HepG2 (cell line): ENCODE results near the gene ZNF765. TPM values are rescaled to one million over a fixed set of nuclear protein-coding genes. Genes with fewer than 3 reads are reported as not detected.
A peak's percentile ranks its signal among the peaks of the same experiment; 100 is the strongest.

Experiments used
- CC2D1A ChIP-seq: sonication (generic); formaldehyde crosslinking; IDR thresholded peaks from 2 replicates; pipeline ENCODE4 v1.8.1; 2023; ENCODE audit warnings: mild to moderate bottlenecking, missing genetic modification reagents
- ESRRA ChIP-seq: sonication (generic); formaldehyde crosslinking; IDR thresholded peaks from 2 replicates; pipeline ENCODE4 v1.5.1; 2020; ENCODE audit warnings: mild to moderate bottlenecking, low read depth, missing genetic modification reagents
- FOSL2 ChIP-seq: sonication (generic); formaldehyde crosslinking; IDR thresholded peaks from 2 replicates; pipeline ENCODE4 v1.4.0; 2020; ENCODE audit warnings: missing genetic modification reagents
- FOXC1 ChIP-seq: sonication (generic); formaldehyde crosslinking; IDR thresholded peaks from 2 replicates; pipeline ENCODE4 v1.8.0; 2022; ENCODE audit warnings: mild to moderate bottlenecking, missing genetic modification reagents, borderline replicate concordance
- NR2F1 ChIP-seq, 2 experiments: fragments of 450-650 bp in 1 of 2; formaldehyde crosslinking in 1 of 2; IDR thresholded peaks; 2 replicates each; pipeline versions ENCODE4 v1.5.0 to v1.6.1; 2016 to 2020; ENCODE audit warnings: mild to moderate bottlenecking in 1 of 2, missing compliant biosample characterization in 1 of 2, missing genetic modification reagents in 1 of 2, moderate library complexity in 1 of 2
- PBX2 ChIP-seq: IDR thresholded peaks from 2 replicates; pipeline ENCODE4 v1.6.1; 2016; ENCODE audit warnings: control low read depth
- POGK ChIP-seq: sonication (generic); formaldehyde crosslinking; conservative IDR thresholded peaks from 2 replicates; pipeline ENCODE4 v1.8.0; 2022; ENCODE audit warnings: mild to moderate bottlenecking, moderate library complexity, missing genetic modification reagents
- POLR2AphosphoS5 ChIP-seq: IDR thresholded peaks from 2 replicates; pipeline ENCODE4 v1.6.1; 2012; ENCODE audit warnings: low read depth, low read length
- SALL1 ChIP-seq: sonication (generic); formaldehyde crosslinking; IDR thresholded peaks from 2 replicates; pipeline ENCODE4 v1.8.0; 2022; ENCODE audit warnings: mild to moderate bottlenecking, missing genetic modification reagents
- SAP130 ChIP-seq: IDR thresholded peaks from 2 replicates; pipeline ENCODE4 v1.6.1; 2016; ENCODE audit warnings: low read depth
- ZFX ChIP-seq: sonication (generic); formaldehyde crosslinking; IDR thresholded peaks from 2 replicates; pipeline ENCODE4 v1.4.0; 2020; ENCODE audit warnings: mild to moderate bottlenecking, low read depth, missing genetic modification reagents, moderate library complexity
- ZNF569 ChIP-seq: sonication (generic); formaldehyde crosslinking; IDR thresholded peaks from 2 replicates; pipeline ENCODE4 v1.5.0; 2020; ENCODE audit warnings: mild to moderate bottlenecking, missing genetic modification reagents, moderate library complexity, borderline replicate concordance
- ZNF605 ChIP-seq: sonication (generic); formaldehyde crosslinking; IDR thresholded peaks from 2 replicates; pipeline ENCODE4 v1.8.0; 2022; ENCODE audit warnings: mild to moderate bottlenecking, missing genetic modification reagents
- ZNF703 ChIP-seq: sonication (generic); formaldehyde crosslinking; IDR thresholded peaks from 2 replicates; pipeline ENCODE4 v1.5.1; 2020; ENCODE audit warnings: missing genetic modification reagents, mild to moderate bottlenecking, moderate library complexity, borderline replicate concordance
- ZNF83 ChIP-seq: sonication (generic); formaldehyde crosslinking; IDR thresholded peaks from 2 replicates; pipeline ENCODE4 v1.4.0; 2020; ENCODE audit warnings: missing genetic modification reagents, mild to moderate bottlenecking, borderline replicate concordance
- ZNF878 ChIP-seq: sonication (generic); formaldehyde crosslinking; IDR thresholded peaks from 2 replicates; pipeline ENCODE4 v1.8.1; 2023; ENCODE audit warnings: mild to moderate bottlenecking, missing genetic modification reagents, moderate library complexity
- ZSCAN30 ChIP-seq: sonication (generic); formaldehyde crosslinking; IDR thresholded peaks from 2 replicates; pipeline ENCODE4 v1.5.0; 2020; ENCODE audit warnings: mild to moderate bottlenecking, missing genetic modification reagents
- polyA plus RNA-seq, 8 experiments: library from polyadenylated mRNA; depleted of rRNA in 3 of 8; stranded (reverse) in 7 of 8; unstranded in 1 of 8; fragments of >200 nt; fragmentation: Illumina TruSeq in 4 of 8; extraction: Trizol in 4 of 8; gene quantifications; 2 replicates each; pipeline versions ENCODE4 v1.2.1 to v1.2.3, GENCODE V29; 2011 to 2016; ENCODE audit warnings: low read depth in 4 of 8, missing spikeins in 1 of 8, mixed read lengths in 1 of 8; ENCODE audit not compliant: insufficient read depth in 1 of 8
- total RNA-seq, 5 experiments: library from RNA; depleted of rRNA; stranded (reverse); fragments of >200 nt; fragmentation: Illumina TruSeq; extraction: Trizol; gene quantifications; 2 replicates each; pipeline ENCODE4 v1.2.3, GENCODE V29; 2016; ENCODE audit warnings: low read depth in 1 of 5
- TF ChIP-seq, protein P1 (sequence below): sonication (generic); formaldehyde crosslinking; IDR thresholded peaks from 2 replicates; pipeline ENCODE4 v1.4.0; 2020; ENCODE audit warnings: missing genetic modification reagents
- TF ChIP-seq, protein P2 (sequence below): sonication (generic); formaldehyde crosslinking; IDR thresholded peaks from 2 replicates; pipeline ENCODE4 v1.4.0; 2020; ENCODE audit warnings: missing genetic modification reagents, mild to moderate bottlenecking, borderline replicate concordance
- TF ChIP-seq, protein P3 (sequence below): sonication (generic); formaldehyde crosslinking; conservative IDR thresholded peaks from 2 replicates; pipeline ENCODE4 v1.8.0; 2022; ENCODE audit warnings: missing genetic modification reagents

The ZNF765 gene
- total and polyA plus RNA-seq, 2 of the 13 experiments (the other 11 are each of a cell fraction or from before 2014, with no cell fraction given) = 5.0 to 14.5 TPM

DNA sequence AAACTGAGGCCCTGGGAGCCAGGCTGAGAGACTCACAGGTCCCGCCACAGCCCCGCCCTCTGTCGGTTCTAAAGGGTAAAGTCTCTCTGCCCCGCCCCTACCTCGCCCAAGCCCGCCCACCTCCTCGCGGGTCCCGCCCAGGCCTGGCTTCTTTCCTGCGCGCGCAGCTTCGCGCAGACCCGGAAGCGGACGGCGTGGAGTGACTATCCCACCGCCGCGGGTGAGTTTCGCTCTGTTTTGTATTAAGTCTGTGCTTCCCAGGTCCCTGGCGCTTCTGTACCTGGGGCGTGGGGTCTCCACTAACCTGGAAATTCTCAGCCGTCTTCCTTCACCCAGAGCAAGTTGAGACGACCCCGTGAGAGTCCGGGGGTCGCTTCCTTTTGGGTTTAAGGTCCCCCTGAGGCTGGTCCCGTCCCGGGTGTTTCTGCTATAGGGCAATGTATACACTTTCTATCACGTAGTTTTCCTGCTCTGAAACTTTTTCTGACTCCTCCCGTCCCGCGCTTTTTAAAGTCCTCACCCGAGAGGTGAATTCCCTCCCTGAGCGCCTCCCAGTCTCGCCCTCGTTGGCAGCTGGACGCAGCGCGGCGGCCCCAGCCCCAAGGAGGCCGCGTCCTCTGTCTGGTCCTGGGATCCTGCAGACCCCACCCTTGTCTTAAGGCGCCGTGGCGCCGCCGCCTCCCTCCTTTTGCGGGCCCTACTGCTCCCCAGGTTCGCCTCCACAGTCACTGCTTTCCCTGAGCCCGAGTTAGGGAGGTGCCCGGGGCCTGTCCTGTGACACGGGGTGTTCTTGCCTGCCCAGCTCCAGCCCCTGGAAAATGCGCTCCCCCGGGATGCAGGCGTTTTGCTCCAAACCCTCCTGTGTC is at the start of gene ZNF765 (continued):
- TF ChIP-seq FOXC1 (CRISPR knock-in tag) = no peak
- TF ChIP-seq ZNF703 (CRISPR knock-in tag) = no peak
- no peak for TF ChIP-seq ZNF83 (CRISPR knock-in tag)
- TF ChIP-seq, protein P1, sequence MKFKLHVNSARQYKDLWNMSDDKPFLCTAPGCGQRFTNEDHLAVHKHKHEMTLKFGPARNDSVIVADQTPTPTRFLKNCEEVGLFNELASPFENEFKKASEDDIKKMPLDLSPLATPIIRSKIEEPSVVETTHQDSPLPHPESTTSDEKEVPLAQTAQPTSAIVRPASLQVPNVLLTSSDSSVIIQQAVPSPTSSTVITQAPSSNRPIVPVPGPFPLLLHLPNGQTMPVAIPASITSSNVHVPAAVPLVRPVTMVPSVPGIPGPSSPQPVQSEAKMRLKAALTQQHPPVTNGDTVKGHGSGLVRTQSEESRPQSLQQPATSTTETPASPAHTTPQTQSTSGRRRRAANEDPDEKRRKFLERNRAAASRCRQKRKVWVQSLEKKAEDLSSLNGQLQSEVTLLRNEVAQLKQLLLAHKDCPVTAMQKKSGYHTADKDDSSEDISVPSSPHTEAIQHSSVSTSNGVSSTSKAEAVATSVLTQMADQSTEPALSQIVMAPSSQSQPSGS (CRISPR knock-in tag) = no peak
- TF ChIP-seq SALL1 = 0 out of 2 replicates have a peak, but pooled peaks have one; percentile 24
- TF ChIP-seq POGK (CRISPR knock-in tag) = peak; percentile 26; the same call in 1 of the 2 replicates
- no peak for TF ChIP-seq ZSCAN30 (CRISPR knock-in tag)
- TF ChIP-seq PBX2 = no peak
- no peak for TF ChIP-seq NR2F1 (CRISPR knock-in tag; IDR thresholded peaks at IDR 0.05)
- no peak for TF ChIP-seq ESRRA (CRISPR knock-in tag)
- TF ChIP-seq, protein P2, sequence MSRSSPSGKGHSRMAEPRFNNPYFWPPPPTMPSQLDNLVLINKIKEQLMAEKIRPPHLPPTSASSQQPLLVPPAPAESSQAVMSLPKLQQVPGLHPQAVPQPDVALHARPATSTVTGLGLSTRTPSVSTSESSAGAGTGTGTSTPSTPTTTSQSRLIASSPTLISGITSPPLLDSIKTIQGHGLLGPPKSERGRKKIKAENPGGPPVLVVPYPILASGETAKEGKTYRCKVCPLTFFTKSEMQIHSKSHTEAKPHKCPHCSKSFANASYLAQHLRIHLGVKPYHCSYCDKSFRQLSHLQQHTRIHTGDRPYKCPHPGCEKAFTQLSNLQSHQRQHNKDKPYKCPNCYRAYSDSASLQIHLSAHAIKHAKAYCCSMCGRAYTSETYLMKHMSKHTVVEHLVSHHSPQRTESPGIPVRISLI (CRISPR knock-in tag) = no peak
- peak; percentile 46 for TF ChIP-seq ZFX
- no peak for TF ChIP-seq ZNF569 (CRISPR knock-in tag)
- TF ChIP-seq, protein P3, sequence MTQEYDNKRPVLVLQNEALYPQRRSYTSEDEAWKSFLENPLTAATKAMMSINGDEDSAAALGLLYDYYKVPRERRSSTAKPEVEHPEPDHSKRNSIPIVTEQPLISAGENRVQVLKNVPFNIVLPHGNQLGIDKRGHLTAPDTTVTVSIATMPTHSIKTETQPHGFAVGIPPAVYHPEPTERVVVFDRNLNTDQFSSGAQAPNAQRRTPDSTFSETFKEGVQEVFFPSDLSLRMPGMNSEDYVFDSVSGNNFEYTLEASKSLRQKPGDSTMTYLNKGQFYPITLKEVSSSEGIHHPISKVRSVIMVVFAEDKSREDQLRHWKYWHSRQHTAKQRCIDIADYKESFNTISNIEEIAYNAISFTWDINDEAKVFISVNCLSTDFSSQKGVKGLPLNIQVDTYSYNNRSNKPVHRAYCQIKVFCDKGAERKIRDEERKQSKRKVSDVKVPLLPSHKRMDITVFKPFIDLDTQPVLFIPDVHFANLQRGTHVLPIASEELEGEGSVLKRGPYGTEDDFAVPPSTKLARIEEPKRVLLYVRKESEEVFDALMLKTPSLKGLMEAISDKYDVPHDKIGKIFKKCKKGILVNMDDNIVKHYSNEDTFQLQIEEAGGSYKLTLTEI = no peak
- 0 out of 2 replicates have a peak, but pooled peaks have one; percentile 15 for TF ChIP-seq FOSL2
- TF ChIP-seq SAP130 = peak; percentile 85
- peak; percentile 86 for TF ChIP-seq POLR2AphosphoS5
- TF ChIP-seq ZNF878 (CRISPR knock-in tag) = no peak
- TF ChIP-seq ZNF605 (CRISPR knock-in tag) = no peak
- no peak for TF ChIP-seq CC2D1A (CRISPR knock-in tag)
